ENCODE results near the gene NR3C1.

Gene NR3C1

DNA sequence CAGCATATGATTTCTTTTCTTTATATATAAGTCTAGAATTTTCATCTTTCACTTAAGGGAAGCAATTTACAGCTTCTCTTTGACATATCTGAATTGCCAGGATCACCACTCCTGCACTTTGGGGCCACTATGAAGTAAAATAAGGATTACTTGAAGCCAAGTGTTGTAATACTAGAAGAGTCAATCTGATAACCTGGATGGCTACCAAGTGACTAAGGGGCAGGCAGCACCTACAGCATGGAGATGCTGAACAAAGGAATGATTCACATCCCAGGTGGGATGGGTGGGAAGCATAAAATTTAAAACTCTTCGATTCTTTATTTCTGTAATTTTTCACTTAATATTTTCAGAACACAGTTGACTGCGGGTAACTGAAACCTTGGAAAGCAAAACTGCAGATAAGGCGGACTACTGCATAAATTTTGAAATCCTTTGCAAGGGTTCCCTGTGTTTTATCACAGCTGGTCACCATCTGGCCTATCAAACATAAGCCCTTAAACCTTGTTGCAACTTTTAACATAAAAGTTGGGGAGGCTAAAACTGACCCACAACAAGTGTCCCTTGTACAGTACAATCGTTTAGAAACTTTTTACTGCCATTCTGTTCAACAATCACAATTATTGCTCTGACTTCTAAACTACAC, 31.2 kb downstream of the NR3C1 start:
- no peak for DNase-seq (ENCODE audit: low read depth in 4 of 4, low spot score in 1 of 4)

DNA sequence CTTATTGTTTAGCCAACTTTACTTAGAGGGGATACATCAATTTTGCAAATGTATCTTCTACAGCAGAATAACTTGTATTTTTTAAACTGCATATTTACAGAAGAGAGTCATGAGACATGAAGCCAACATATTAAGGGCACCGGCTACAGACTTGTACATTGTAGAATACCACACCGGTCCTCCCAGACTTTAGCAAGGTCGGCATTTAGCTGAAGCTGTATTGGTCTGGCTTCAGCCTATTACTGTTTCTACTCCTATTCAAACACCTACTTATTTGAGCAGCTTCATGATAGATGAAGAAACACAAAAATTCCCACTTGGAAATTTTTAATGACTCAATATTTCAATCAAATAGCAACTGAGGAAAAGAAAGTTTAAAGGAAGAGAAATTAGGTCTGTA, 33.0 kb downstream of the NR3C1 start:
- no peak for DNase-seq (ENCODE audit: low read depth in 4 of 4, low spot score in 1 of 4)

DNA sequence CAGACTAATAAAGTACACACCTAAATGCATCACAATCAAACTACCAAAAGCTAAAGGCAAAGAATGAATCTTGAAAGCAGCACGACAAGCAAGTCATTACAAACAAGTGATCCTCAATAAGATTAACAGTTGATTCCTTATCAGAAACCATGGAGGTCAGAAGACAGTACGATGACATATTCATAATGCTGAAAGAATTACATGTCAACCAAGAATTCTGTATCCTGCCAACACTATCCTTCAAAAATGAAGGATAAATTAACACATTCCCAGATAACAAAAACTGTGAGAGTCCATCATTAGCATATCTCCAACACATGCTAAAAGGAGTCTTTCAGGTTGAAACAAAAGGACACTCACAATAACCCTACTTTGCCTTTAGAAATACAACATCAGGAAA, 39.4 kb downstream of the NR3C1 start:
- no peak for DNase-seq (ENCODE audit: low read depth in 4 of 4, low spot score in 1 of 4)

DNA sequence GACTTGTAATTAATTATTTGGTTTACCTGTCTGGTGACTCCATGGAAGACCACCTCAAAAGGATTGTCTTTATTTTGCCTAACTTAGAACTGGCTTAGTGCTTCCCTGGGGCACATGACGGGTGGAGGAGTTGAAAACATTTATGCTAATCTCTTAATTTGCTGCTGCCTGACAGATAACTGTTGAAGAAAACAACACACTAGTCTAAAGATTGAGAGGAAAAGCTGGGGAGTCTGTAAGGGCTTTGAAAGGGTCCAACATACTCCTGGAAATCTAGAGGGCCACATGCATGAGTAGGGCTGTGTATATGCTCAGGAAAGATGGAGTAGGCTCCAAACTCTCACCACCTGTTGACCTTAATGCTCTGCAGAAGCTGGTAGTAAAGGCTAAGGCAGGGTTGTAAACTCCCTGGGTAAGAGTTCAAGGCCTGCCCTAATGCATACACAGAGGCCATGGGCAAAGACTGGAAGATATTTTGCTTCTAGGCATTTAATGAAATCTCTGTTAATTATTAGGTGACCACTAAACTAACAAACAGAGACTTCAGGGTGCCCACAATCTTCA, 40.7 kb downstream of the NR3C1 start:
- no peak for DNase-seq (ENCODE audit: low read depth in 4 of 4, low spot score in 1 of 4)

DNA sequence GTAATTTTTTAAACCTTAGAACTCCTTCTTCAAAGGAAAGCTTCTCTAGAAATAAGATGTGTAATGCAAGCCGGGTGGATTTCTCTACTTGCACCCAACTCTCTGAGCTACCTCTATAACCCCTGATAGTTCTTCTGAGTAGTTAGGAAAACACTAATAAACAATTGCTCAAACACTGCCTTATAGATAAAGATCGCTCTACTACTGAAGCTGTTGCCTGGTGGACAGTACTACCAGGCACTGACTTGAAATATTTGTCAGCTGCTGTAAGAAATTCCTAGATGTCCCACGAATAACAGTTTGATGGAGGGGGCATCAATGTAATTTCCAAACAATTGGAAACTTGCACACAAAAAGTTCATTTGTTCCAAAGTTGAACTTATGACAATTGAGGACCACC, 42.0 kb downstream of the NR3C1 start:
- no peak for DNase-seq (ENCODE audit: low read depth in 4 of 4, low spot score in 1 of 4)

DNA sequence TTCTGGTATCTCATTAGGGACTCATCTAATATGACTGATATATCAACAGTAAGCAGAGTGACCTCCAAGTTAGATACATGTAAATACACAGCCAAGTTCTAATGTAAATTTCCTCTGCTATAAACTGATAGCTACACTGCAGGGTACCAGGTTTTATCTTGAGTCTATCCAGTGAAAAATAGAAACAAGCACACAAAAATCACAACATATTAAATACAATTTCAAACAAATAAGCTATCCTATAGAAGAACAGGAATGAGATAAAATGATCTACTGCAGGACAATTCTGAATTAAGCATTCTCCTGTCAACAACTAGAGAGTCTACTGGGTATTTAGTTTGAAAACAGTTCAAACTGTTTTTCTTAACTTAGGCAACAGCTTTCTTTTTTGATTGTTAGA, 42.7 kb downstream of the NR3C1 start:
- DNase-seq (ENCODE audit: low read depth in 4 of 4, low spot score in 1 of 4), result no peak

DNA sequence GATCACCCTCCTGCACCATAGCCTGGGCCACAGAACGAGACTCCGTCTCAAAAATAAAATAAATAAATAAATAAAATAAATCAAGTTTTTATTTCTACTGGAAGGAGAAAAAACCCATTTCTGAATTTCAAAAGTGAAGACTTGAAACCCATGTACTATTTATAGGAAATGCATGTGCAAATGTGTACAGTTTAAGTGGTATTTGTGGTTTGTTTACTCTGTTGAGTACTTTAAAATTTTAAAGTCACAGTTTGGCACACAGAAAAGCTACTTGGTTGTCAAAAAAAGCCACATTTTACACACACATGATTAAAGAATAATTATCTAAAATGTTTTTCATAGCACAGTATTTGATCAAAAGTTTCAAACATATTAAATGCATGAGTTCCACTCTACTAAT, 43.6 kb downstream of the NR3C1 start:
- DNase-seq (ENCODE audit: low read depth in 4 of 4, low spot score in 1 of 4), result no peak

DNA sequence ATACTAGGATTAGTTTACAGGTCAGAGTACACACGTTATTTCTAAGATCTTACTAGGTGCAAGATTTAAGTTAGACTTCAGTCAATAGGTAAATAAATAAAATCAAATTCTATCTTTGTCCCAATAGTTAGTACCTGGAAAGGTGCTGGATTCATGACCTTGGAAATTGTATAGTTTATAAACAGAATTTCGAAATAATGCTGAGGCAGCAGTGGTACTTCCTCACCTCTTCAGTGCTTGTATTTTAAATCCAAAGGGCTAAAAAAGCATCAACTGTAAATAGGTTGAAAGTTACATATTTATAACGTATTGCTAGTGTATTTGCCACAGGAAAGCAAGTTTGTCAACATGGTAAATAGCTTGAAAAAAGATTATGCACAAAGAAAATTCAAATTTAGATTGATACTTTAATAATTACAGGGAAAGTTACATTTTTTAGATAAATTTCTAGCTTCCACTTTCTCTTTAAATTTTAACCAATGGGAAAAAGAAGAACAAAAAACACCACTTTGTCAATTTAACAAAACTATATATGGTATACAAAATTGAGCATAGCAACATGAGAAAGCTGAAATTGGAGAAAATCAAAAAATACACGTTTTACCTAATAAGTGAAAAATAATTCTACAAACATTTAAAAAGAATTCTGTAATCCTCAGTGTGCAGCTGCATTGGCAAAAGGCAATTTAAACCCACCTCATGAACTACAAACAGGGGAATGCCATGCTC, 46.5 kb downstream of the NR3C1 start:
- no peak for DNase-seq (ENCODE audit: low read depth in 4 of 4, low spot score in 1 of 4)

DNA sequence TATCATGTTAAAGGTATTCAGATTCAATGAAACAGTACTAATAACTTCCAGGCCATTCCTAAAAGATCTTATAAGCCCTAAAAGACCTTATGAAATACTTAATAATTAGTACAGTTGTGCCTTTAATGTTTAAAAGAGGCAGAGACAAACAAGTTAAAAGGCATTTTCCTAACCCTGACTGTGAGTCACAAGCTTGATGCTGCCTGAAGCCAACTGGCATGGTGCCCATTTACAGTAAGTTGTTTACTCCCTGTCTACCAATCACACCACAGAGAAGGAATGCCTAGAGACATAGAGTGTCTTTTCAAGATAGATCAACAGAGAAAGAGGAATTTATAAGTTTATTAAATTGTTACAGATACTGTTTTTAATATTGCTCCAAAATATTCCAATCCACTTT, 47.8 kb downstream of the NR3C1 start:
- DNase-seq (ENCODE audit: low read depth in 4 of 4, low spot score in 1 of 4), result peak in 1 of 4 experiments; percentile 24

DNA sequence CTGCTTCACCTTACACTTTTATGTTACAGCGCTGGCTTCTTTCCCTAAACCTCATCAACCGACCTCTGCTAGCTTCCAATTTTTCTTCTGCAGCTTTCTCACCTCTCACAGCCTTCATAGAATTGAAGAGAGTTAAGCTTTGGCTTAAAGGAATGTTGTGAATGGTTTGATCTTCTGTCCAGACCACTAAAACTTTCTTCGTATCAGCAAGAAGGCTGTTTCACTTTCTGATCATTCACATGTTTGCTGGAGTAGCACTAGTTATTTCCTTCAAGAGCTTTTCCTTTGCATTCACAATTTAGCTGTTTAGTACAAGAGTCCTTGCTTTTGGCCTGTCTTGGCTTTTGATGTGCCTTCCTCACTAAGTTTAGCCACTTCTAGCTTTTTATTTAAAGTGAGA, 49.5 kb downstream of the NR3C1 start:
- no peak for DNase-seq (ENCODE audit: low read depth in 4 of 4, low spot score in 1 of 4)

DNA sequence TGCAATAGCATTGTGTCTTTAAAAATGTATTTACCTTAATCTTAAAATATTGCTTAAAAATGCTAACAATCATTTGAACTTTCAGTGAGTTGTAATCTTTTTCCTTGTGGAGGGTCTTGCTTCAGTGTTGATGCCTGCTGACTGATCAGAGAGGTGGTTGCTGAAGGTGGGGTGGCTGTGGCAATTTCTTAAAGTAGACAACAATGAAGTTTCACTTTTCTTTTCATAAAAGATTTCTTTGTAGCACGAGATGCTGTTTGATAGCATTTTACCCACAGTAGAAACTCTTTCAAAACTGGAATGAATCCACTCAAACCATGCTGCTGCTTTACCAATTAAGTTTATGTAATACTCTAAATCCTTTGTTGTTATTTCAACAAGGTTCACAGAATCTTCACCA, 50.8 kb downstream of the NR3C1 start:
- DNase-seq (ENCODE audit: low read depth in 4 of 4, low spot score in 1 of 4), result no peak

DNA sequence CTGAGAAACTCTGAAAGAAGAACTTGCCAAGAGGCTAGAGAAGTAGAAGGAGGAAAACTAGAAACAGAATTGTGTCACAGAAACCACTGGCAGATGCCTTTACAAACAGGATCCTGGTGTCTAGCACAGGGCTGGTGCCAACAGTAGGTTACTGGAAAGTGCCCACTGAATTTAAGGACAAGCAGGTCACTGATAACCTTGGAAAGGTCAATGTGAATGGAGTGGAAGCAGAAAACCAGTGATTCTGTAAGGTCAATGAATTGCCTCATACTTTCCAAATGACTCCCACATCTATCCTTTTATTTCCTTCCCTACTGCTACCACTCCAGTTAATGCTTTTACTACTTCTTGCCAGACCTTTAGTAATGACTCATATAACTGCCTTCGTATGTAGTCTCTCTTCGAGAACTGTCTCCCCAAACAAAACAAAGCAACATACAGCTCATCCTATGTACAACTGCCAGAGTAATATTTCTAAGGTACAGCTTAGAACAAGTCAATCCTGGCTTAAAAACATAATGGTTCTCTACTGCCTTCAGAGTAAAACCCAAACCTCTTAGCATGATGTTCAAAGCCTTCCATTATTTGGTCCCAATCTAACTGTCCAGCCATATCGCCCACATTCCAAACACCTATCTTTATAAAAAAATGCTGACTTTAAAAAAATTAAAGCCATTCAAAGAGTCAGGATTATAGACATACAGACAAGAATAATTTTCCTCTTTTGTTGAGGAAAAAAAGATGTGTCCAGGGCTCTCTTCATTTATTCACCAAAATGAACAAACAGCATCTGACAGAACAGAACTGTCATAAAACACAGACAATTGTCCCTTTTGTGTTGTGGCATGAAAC, 52.5 kb downstream of the NR3C1 start:
- no peak for DNase-seq (ENCODE audit: low read depth in 4 of 4, low spot score in 1 of 4)

DNA sequence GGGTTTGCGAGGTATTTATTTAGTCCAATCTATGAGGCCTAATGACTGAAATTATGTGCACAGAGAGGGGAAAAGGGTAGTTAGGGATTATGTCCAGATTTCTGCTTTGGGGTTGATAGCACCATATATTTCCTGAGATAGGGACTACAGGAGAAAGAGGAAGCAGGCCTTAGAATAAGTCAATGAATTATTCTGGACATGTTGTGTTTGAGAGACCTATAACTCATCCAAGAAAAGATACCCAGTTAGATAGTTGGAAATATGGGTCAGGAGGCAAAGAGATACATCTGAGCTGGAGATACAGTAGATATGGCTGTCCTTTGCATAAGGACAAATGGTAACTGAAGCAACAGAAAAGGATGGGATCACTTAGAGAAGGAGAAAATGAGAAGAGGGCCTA, 53.1 kb downstream of the NR3C1 start:
- no peak for DNase-seq (ENCODE audit: low read depth in 4 of 4, low spot score in 1 of 4)

DNA sequence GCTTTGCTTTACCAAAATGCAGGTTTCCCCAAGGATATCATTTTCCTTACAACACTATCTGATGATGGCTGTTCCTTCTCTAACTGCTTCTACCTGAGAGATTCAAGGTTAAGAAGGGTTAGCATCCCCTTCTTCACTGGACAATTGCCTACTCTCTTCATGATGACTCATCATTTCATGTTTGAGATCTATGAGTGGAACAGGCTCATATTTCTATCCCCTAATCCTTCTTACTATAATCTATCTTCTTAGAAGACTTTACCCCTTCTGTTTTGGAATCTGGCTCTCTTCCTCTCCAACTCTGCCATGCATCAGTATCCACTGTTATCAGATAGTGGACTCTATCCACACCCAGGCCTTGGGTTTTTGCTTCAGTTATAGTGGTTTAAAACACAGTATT, 54.3 kb downstream of the NR3C1 start:
- DNase-seq (ENCODE audit: low read depth in 4 of 4, low spot score in 1 of 4), result no peak

DNA sequence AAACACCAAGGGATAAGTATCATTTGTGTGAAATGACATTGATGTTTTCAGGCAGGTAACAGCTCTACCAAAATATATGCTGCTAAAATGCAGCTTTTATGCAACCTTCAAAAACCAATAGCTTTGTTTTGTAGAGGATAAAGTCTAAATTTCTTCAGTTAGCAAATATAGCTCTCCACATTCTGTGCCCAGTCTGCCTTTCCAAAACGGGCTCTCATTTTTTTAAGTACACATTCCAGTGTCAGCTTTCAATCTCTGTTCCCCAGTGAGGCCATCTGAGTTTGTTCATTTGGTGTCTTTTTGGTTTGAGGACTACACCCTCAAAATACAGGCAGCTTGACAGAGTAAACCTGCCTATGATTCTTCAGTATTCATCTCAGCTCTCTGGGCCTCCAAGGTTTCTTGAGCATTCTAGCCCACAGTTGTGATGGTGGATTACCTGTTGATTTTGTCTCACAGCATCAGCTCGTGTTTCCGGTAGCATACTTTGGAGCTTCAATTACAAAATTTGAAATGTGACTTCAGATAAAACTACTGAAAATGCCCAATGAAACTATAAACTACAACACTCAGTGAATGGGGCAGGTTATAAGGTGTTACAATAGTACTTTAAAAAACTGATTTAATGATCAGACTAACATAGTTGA, 55.7 kb downstream of the NR3C1 start:
- DNase-seq (ENCODE audit: low read depth in 4 of 4, low spot score in 1 of 4), result no peak

DNA sequence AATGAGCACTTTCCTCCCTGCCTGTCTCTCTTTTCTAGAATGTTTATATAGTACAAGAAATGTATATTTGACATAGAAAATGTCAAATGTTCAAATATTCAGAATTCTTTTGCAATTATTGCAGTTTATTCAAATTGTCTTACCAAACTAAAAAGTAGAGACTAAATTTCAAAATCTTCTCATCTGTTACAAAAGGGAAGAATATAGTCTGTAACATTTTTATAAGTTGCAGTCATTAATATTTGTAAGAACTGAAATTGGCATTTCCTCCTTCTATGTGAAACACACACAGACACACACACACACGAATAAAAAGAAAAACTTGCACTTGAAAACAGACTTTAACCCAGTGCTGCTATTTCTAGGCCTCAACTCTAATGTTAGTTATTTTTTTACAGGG, 56.4 kb downstream of the NR3C1 start:
- no peak for DNase-seq (ENCODE audit: low read depth in 4 of 4, low spot score in 1 of 4)

DNA sequence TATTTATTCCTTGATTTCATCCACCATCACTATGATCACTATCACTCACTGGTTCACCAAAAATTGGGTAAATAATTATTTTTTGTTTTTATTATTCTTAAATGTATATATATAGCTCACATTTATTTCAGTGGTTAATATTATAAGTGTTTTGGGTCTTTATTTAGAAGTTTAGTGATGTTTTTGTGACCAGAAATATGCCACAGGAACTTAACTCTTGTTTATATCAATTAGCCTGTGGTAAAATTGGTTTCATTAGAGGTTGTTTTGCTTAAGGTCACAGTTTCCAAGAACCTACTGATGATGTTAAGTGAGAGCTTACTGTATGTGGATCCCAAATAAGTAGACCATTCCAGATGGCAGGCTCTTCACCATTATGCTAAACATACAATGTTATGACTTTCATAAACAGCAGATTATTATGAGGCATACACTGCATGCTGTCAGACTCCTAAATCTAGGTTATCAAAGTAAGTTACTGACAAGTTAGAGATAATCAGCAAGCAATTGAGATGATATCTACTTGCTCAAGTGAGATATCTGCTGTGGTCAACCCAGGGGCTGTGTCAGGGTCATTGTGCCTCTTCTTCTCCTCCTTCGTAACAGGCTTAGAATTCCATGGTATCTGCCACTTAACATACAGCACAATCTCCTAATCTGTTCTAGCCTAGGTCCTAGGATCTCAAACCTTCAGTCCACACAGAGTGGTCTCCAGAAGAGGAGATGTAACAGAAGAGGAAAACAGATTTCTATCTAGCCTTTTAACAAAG, 57.6 kb downstream of the NR3C1 start:
- DNase-seq (ENCODE audit: low read depth in 4 of 4, low spot score in 1 of 4), result no peak

DNA sequence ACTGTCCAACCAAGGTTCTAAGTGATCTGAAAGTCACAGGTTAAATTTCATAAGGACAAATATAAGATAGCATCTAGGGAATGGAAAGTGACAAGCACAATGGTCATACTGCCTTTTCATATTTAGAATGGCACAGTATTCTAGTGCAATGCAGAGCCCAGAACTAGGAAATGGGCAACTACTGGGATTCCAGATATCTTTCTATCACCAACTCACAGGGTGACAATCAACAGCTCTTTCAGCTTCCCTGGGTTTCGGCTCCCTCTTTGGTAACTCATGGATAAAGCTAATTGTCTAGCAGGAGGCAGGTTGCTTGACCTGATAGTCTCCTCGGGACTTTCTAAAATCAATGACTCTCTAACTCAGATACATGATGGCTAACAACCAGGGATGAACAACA, 60.4 kb downstream of the NR3C1 start:
- DNase-seq (ENCODE audit: low read depth in 4 of 4, low spot score in 1 of 4), result no peak

DNA sequence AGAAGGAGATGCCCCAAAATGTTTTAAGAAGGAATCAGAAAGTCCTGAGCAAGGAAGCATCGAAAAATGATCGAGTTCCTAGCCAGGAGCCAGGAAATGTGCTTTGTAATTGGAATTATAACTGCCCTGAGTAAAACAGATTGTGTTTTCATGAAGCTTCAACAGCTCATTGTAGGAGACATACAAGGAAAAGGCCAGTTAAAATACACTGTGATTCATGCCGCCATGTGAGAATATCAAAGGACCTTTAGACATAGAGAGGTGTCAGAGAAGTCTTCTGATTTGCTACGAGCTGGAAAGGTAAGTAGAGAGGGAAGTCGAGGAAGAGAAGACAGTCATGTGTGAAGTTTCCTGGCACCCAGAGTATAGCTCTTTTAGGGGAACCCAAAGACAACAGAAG, 60.9 kb downstream of the NR3C1 start:
- DNase-seq (ENCODE audit: low read depth in 4 of 4, low spot score in 1 of 4), result no peak

DNA sequence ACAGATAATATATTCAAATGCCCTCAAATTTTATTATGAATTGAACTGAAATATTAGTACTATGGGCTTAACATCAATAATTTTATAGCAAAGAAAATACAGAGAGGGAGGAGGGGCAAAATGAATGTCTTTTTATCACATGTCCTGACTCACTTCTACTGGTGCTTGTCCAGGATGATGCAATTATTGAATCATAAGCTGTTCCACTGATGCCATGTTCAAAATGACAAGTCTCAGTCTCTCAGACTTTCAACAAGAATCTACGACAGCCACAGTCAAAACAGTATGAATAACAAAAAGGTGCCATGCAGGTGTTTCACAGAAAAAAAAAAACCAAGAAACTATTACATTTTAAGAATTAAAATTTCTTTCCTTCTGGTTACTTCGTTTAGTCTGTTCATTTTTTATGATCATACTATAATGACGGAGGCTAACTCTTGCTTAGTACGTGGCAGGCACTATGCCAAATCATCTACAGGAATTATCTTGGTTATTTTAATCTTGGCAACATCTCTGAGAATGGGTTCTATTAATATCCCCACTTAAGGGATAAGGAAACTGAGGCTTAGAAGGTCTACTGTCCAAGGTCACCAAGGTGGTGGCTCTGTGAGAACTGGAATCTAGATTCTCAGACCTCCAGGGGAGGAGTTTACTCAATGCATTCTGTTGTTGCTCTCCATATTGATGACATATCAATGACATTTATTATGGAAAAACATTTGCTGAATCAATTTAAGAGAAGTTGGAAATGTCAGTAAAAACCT, 61.5 kb downstream of the NR3C1 start:
- DNase-seq (ENCODE audit: low read depth in 4 of 4, low spot score in 1 of 4), result no peak
